ENCODE data around the gene FEN1. TPM values are rescaled to one million over a fixed set of nuclear protein-coding genes. Genes with fewer than 3 reads are reported as not detected.

Gene FEN1, protein sequence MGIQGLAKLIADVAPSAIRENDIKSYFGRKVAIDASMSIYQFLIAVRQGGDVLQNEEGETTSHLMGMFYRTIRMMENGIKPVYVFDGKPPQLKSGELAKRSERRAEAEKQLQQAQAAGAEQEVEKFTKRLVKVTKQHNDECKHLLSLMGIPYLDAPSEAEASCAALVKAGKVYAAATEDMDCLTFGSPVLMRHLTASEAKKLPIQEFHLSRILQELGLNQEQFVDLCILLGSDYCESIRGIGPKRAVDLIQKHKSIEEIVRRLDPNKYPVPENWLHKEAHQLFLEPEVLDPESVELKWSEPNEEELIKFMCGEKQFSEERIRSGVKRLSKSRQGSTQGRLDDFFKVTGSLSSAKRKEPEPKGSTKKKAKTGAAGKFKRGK
- total RNA-seq (8.8 TPM), polyA plus RNA-seq (ENCODE audit: insufficient read depth, low read depth, low replicate concordance) (8.5 TPM)
- long read RNA-seq, donor 1, transcript FEN1-201 (2 exons, 2,296 nt) = major isoform, 15 of 15 reads
- long read RNA-seq, donor 1, partial matches to known transcripts = 0 of 15 reads
- long read RNA-seq, donor 1, other reads (novel, unspliced or antisense) = 0 of 15 reads
- long read RNA-seq, donor 2, transcript FEN1-201 (2 exons, 2,296 nt) = major isoform, 21 of 22 reads
- long read RNA-seq, donor 2, partial matches to known transcripts = 0 of 22 reads
- long read RNA-seq, donor 2, other reads (novel, unspliced or antisense) = 0 of 22 reads
- long read RNA-seq, donor 3, transcript FEN1-201 (2 exons, 2,296 nt) = major isoform, 12 of 12 reads
- long read RNA-seq, donor 3, partial matches to known transcripts = 0 of 12 reads
- long read RNA-seq, donor 3, other reads (novel, unspliced or antisense) = 0 of 12 reads
- long read RNA-seq, donor 4, transcript FEN1-201 (2 exons, 2,296 nt) = major isoform, 16 of 16 reads
- long read RNA-seq, donor 4, partial matches to known transcripts = 0 of 16 reads
- long read RNA-seq, donor 4, other reads (novel, unspliced or antisense) = 0 of 16 reads
- long read RNA-seq, donor 5 = 0 reads
- long read RNA-seq, donor 6, transcript FEN1-201 (2 exons, 2,296 nt) = major isoform, 10 of 10 reads
- long read RNA-seq, donor 6, partial matches to known transcripts = 0 of 10 reads
- long read RNA-seq, donor 6, other reads (novel, unspliced or antisense) = 0 of 10 reads
- long read RNA-seq, donor 7, transcript FEN1-201 (2 exons, 2,296 nt) = major isoform, 17 of 17 reads
- long read RNA-seq, donor 7, partial matches to known transcripts = 0 of 17 reads
- long read RNA-seq, donor 7, other reads (novel, unspliced or antisense) = 0 of 17 reads
- long read RNA-seq, donor 8, transcript FEN1-201 (2 exons, 2,296 nt) = major isoform, 11 of 36 reads
- long read RNA-seq, donor 8, partial matches to known transcripts = 24 of 36 reads
- long read RNA-seq, donor 8, other reads (novel, unspliced or antisense) = 0 of 36 reads
- long read RNA-seq, donor 9, transcript FEN1-201 (2 exons, 2,296 nt) = major isoform, 8 of 8 reads
- long read RNA-seq, donor 9, partial matches to known transcripts = 0 of 8 reads
- long read RNA-seq, donor 9, other reads (novel, unspliced or antisense) = 0 of 8 reads
- long read RNA-seq, donor 10, transcript FEN1-201 (2 exons, 2,296 nt) = major isoform, 16 of 16 reads
- long read RNA-seq, donor 10, partial matches to known transcripts = 0 of 16 reads
- long read RNA-seq, donor 10, other reads (novel, unspliced or antisense) = 0 of 16 reads

DNA sequence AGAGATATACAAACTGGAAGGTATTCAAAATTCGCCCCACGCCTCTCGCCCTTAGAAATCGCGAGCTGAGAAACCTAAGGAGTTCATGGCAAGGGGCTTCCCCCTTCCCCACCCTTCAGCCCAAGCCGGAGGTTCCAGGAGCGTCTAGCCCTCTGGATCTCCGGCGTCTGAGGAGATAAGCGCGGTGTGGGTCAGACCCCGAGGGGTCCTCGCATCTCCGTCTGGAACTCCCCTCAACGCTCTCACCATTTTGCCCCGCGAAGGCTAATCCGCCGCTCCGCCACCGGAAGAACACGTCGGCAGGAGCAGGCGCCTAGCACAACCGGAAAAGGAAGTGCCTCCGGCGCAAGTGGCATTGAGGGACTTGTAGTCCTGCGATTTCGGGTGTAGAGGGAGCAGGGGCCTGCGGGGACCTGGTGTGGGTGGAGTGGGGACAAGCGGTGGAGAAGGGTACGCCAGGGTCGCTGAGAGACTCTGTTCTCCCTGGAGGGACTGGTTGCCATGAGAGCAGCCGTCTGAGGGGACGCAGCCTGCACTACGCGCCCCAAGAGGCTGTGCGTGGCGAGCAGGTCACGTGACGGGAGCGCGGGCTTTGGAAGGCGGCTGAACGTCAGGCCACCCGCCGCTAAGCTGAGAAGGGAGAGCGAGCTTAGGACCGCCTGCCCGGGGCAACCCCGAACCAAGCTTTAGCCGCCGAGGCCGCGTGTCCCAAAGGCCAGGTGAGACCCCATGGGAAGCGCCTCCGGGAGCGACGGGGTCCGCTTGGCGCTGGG lies at the start of gene FEN1, which contains the start of gene TMEM258:
TSS of gene FEN1 (plus strand) at position 602 of the 773 bp plus-strand sequence. CDS start 2,451 bp downstream, outside the sequence.
TSS of gene TMEM258 (minus strand) at position 290 of the 773 bp plus-strand sequence. CDS start at position 249, 41 bp downstream.
- Histone ChIP-seq H3K27ac (ENCODE audit: low read depth in 2 of 2, low read length in 2 of 2) (peak within 1 kb of the TSS; percentile 96 to 99), H3K9me3 (ENCODE audit: control insufficient read depth in 2 of 3, insufficient read depth in 1 of 3, low read length in 3 of 3) (no peaks in the 10 kb centered on the region), H3K9ac (ENCODE audit: low read length in 3 of 3) (peak within 1 kb of the TSS; percentile 88 to 97 (median 94)), H3K27me3 (ENCODE audit: control insufficient read depth, insufficient read depth, low read length) (no peaks in the 10 kb centered on the region), H3K4me1 (ENCODE audit: control insufficient read depth in 2 of 3, insufficient read depth in 2 of 3, low read depth in 1 of 3, low read length in 3 of 3) (peaks cover 3 to 13% (median 8%) of the 10 kb centered on the region in 3 donors), H3K36me3 (ENCODE audit: control insufficient read depth in 2 of 3, insufficient read depth in 3 of 3, low read length in 3 of 3) (peaks cover 10 to 20% (median 14%) of the 10 kb centered on the region in 3 donors), H3K4me3 (ENCODE audit: low read length in 3 of 3) (peak within 1 kb of the TSS; percentile 96 to 99 (median 98))
- TF ChIP-seq, protein P1, sequence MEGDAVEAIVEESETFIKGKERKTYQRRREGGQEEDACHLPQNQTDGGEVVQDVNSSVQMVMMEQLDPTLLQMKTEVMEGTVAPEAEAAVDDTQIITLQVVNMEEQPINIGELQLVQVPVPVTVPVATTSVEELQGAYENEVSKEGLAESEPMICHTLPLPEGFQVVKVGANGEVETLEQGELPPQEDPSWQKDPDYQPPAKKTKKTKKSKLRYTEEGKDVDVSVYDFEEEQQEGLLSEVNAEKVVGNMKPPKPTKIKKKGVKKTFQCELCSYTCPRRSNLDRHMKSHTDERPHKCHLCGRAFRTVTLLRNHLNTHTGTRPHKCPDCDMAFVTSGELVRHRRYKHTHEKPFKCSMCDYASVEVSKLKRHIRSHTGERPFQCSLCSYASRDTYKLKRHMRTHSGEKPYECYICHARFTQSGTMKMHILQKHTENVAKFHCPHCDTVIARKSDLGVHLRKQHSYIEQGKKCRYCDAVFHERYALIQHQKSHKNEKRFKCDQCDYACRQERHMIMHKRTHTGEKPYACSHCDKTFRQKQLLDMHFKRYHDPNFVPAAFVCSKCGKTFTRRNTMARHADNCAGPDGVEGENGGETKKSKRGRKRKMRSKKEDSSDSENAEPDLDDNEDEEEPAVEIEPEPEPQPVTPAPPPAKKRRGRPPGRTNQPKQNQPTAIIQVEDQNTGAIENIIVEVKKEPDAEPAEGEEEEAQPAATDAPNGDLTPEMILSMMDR (IDR thresholded peaks at IDR 0.05; ENCODE audit: borderline replicate concordance, extremely low read depth, insufficient read depth) = peak; percentile 8
- intact Hi-C loops (cut with DNase I) = no loop called here
- FAIRE-seq (no peak), DNase-seq (peak; percentile 92 to 98 (median 97))

DNA sequence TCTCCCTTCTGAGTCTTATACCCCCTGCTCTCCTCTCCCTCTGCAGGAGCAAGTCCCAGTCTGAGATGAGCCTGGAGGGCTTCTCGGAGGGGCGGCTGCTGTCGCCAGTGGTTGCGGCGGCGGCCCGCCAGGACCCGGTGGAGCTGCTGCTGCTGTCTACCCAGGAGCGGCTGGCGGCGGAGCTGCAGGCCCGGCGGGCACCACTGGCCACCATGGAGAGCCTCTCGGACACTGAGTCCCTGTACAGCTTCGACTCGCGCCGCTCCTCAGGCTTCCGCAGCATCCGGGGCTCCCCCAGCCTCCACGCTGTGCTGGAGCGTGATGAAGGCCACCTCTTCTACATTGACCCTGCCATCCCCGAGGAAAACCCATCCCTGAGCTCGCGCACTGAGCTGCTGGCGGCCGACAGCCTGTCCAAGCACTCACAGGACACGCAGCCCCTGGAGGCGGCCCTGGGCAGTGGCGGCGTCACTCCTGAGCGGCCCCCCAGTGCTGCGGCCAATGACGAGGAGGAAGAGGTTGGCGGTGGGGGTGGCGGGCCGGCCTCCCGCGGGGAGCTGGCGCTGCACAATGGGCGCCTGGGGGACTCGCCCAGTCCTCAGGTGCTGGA lies 49.1 kb upstream of the FEN1 start:
- Histone ChIP-seq H3K9ac (ENCODE audit: low read length in 3 of 3) (no peak overlapping the region), H3K9me3 (ENCODE audit: control insufficient read depth in 2 of 3, insufficient read depth in 1 of 3, low read length in 3 of 3) (no peaks in the 10 kb centered on the region), H3K27me3 (ENCODE audit: control insufficient read depth, insufficient read depth, low read length) (no peaks in the 10 kb centered on the region), H3K27ac (ENCODE audit: low read depth in 2 of 2, low read length in 2 of 2) (no peak overlapping the region), H3K4me3 (ENCODE audit: low read length in 3 of 3) (no peak overlapping the region), H3K4me1 (ENCODE audit: control insufficient read depth in 2 of 3, insufficient read depth in 2 of 3, low read depth in 1 of 3, low read length in 3 of 3) (peaks cover 0 to 5% (median 0%) of the 10 kb centered on the region in 3 donors), H3K36me3 (ENCODE audit: control insufficient read depth in 2 of 3, insufficient read depth in 3 of 3, low read length in 3 of 3) (peaks cover 0 to 3% (median 0%) of the 10 kb centered on the region in 3 donors)
- intact Hi-C loops (cut with DNase I) = no loop called here
- FAIRE-seq = no peak
- TF ChIP-seq, protein P1 (IDR thresholded peaks at IDR 0.05; ENCODE audit: borderline replicate concordance, extremely low read depth, insufficient read depth) = no peak
- DNase-seq = peak in 1 of 5 donors; percentile 72

Data from kidney (tissue), 22 donors.